GM18909 (cell line): ENCODE results near the gene THRB.

ENCODE experiments used
- ATAC-seq: cut with Tn5 transposase; IDR thresholded peaks from one replicate; pipeline ENCODE4 v1.9.1; 2021; ENCODE audit warnings: mild to moderate bottlenecking; ENCODE audit not compliant: unreplicated experiment, poor library complexity

The THRB gene

DNA sequence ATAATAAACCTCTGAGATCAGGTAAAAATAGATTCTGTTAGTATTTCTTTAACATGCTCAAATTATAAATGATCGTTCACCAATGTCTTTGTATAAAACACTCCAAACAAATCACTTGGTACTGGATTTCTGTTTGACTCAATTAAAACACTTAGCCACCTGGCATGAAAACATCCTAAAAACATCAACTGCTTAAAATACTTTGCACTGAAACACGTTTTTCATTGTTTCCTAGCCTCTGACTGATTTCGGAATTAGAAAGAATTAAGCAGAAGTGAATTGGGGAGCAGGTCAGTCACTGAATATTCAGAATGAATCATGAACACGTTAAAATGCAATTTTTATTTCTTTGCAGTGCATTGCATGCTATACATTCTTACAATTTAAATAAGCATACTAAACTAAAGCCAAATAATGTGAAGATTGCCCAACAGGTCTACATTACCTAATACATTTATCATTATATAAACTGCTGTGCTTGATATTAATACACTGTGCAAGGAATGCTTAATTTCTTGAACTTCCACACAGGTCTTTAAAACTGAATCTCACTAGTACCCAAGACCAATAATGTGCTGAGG is 1.6 kb downstream of the THRB start:
- no peak for ATAC-seq

DNA sequence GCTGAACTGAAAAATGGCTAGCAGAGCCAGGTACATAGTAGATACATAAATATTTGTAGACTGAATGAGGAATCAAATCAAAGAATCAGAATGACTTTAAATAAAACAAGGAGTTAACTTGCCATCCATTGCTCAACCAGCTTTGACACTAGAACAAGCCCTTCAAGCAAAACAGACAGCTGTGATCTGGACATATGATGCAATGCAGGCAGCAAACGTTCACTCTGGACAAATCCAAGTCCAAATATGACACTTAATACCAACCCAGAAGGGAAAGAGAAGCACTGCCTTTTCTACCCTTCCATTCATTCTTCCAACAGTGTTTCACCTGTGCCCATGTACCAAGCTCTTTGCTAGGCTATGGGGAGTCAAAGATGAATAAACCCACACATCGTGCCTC is 4.5 kb downstream of the THRB start:
- ATAC-seq: no peak

GRCh38 chr3:24487325-24488262 is 7.1 kb downstream of the THRB start:
- ATAC-seq: no peak

- ATAC-seq: no peak
These were observed 9.1 kb downstream of the THRB start for GRCh38 chr3:24485511-24485910.

DNA sequence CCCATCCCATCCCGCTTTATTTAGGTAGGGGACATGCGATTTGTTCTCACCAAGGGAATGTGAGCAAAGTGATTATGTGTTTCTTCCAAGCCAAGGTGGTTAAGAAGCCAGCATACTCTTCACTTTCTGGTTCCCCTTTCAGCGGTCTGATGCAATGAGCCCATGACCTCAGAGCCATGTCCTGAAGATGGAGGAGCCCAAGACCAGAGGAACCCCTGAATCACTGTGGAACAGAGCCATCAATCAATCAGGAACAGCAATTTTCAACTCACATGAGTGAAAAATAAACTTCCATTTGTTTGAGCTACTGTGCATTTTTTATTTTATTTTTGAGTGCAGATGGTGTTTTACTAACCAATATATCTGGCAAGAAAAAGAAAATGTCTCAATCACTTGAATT is 10.8 kb downstream of the THRB start:
- ATAC-seq: no peak

- ATAC-seq: no peak
These were observed 12.4 kb downstream of the THRB start for GRCh38 chr3:24482096-24482705.

DNA sequence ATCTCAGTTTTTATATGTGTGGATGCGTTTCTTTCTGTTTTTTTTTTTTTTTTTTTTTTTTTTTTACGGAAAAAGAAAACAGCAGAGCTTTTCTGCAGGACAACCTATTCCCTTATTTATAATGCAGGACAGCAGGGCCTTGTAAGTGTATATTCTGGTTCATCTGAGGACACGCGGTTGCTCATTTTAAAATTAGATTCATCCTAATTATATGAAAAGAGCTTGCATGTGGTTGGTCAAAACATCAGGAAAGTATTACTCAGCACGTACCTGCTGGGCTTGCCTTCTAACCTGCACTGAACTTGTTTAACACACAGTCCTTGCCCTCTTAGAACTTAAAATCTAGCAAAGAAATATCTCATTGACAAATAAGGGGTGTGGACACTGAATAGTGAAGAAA is 13.5 kb downstream of the THRB start:
- no peak for ATAC-seq

DNA sequence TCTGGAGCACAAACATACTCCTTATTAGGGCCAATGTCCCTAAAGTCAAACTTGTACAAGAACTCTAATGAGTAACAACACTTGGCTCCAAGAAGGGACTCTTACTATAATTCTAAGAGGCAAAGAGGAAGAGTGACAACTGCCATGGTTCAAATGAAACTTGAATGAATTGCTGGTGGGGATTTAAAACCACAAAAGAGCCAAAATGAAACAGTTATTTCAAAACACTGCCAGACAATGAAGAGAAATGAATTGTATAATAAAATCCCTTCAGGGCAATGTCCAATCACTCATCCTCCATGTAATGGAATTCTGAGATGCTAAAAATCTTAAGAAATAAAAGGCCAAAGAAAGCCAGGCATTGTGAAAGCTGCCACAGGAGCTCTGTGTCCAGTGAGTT is 14.2 kb downstream of the THRB start:
- no peak for ATAC-seq

DNA sequence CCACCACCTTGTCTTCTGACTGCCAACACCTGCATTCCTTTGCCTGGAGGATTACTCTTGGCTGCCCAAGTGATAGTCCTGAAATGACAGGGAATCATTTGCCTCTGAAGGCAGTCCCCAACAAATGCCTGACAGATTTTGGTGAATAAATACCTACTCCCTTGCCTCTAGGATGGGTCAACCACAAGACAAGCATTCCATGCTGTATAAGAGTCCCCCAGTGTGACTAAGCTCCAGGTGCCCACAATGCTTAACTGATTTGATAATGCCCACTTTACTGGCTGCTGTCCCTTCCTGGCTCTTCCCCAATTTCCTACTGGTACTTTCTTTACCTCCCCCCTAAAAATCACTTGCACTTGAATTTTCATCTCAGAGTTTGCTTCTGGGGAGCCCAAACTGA is 14.8 kb downstream of the THRB start:
- ATAC-seq: no peak

- no peak for ATAC-seq
These were observed 17.6 kb downstream of the THRB start for GRCh38 chr3:24476871-24477656.

GRCh38 chr3:24475925-24476324 is 18.7 kb downstream of the THRB start:
- no peak for ATAC-seq

DNA sequence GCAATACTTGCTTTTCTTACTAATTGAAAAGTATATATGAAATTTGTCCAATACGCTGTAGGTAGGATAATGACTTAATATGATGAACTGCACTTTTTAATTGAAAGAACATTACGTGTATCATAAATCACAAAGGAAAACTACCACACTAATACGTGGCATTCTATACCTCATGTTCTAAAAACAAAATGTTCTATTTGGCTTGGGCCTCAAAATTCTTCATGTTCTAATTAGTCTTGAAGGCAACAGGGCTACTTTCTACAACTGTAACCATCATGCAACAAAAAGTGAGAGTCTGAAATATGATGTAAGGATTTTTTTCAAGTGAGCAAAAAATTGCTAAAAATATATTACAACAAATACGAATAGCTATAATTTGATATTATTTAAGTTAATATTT is 19.8 kb downstream of the THRB start:
- ATAC-seq: no peak

DNA sequence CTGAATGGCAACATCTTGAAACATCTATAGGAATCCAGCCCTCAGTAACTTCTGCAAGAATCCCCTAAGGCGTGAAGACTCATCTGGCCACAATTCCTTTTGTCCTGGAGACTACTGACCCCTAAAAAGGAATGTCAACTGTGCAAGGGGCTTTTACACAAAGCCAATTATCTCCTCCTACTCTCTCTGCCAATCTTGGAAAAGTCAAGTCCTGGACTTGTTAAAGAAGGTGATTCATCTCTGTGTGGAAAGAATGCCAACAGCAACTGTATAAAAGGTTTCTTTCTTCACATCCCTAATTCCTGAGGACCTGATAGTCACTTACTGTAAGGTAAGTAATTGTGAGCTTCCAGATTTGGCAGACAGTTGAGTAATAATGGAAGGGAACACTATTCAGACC is 22.3 kb downstream of the THRB start:
- ATAC-seq: no peak

- no peak for ATAC-seq
These were observed 23.2 kb downstream of the THRB start for GRCh38 chr3:24471486-24471885.

GRCh38 chr3:24470277-24470676 is 24.4 kb downstream of the THRB start:
- ATAC-seq: no peak

- ATAC-seq: no peak
These were observed 30.3 kb downstream of the THRB start for GRCh38 chr3:24464389-24464788.

- no peak for ATAC-seq
These were observed 31.9 kb downstream of the THRB start for GRCh38 chr3:24462737-24463136.

DNA sequence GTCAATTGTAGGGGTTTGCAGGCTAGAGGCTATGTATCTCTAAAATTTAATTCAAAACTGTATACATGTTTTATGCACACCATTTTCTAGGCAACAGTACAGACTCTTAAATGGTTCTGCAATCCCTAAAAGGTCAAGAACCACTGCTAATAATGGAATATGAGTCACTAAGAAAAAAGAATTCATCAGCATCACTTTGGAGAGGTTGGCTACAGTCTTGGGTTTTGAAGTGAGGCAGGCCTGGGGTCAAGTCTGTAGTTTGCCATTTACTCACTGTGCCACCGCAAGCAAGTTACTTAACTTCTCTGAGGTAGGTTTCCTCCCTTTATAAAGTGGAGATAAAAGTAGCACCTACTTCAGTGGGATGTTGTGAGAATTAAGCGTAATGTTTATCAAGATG is 33.7 kb downstream of the THRB start:
- ATAC-seq: no peak

DNA sequence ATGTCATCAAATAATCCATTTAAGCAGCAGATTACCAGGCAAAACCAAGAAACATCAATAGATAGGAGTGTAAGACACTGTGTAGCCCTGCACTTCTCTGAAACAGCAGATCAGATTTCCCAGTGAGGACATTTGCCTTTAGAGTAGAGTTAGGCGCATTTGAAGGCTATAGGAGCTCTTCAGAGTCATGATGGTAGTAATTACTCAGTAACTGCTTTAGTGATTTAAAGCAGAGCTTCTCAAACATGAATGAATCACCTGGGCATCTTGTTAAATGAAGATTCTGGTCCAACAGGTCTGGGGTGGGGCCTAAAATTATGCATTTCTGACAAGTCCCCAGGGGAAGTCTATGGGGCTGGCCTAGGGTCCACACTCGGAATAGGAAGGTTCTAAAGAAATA is 36.9 kb downstream of the THRB start:
- no peak for ATAC-seq

DNA sequence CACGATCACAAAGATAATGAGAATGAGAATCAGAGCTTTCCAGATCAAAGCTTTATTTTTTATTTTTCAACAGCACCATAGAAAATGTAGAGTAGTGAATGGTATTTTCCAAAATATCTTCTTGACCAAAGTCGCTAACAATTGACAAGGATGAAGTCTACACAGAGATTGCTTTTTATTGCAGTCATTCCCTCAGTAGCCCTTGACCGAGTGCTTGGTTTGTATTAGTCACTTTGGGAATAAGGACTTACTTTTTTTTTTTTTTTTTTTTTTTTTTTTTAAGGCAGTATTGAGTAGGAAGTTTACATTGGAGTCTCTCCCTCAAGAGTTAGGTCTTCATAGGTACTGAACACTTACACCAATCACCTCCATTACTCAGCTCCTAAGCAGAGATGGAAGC is 39.8 kb downstream of the THRB start:
- ATAC-seq: no peak

DNA sequence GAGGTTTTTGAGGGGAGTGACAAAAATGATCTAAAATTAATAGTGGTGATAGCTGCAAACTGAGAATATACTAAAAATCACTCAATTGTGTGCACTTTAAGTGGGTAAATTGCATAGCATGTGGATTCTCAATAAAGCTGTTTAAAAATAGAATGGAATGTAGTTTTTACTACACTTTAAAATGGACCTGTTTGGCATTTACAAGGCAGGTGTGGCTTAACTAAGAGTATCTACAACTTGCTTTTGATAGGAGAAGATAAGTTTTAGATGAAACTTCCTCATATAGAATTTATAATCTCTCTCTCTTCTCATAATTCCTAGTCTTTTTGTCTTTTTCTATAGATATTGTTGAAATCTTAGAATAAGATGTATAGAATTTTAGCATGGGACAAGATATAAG is 40.3 kb downstream of the THRB start:
- no peak for ATAC-seq
